Lower leg skin (tissue), 3 donors: ENCODE measurements around the gene SMC3.

ENCODE experiments used
- POLR2A ChIP-seq, 2 donors: fragments of 450-650 bp; IDR thresholded peaks; one replicate each; pipeline ENCODE4 v1.6.1; 2016 to 2017; ENCODE audit warnings: antibody characterized with exemption in 2 of 2, mild to moderate bottlenecking in 1 of 2, moderate library complexity in 1 of 2
- TF ChIP-seq, protein P1 (sequence below), 3 donors: fragments of 450-650 bp; IDR thresholded peaks; one replicate each; pipeline ENCODE4 v1.5.1; 2016; ENCODE audit warnings: antibody characterized with exemption in 3 of 3, mild to moderate bottlenecking in 3 of 3, moderate library complexity in 2 of 3

GRCh38 chr10:110548002-110548401 lies 19.5 kb upstream of the SMC3 start:
- TF ChIP-seq, protein P1, sequence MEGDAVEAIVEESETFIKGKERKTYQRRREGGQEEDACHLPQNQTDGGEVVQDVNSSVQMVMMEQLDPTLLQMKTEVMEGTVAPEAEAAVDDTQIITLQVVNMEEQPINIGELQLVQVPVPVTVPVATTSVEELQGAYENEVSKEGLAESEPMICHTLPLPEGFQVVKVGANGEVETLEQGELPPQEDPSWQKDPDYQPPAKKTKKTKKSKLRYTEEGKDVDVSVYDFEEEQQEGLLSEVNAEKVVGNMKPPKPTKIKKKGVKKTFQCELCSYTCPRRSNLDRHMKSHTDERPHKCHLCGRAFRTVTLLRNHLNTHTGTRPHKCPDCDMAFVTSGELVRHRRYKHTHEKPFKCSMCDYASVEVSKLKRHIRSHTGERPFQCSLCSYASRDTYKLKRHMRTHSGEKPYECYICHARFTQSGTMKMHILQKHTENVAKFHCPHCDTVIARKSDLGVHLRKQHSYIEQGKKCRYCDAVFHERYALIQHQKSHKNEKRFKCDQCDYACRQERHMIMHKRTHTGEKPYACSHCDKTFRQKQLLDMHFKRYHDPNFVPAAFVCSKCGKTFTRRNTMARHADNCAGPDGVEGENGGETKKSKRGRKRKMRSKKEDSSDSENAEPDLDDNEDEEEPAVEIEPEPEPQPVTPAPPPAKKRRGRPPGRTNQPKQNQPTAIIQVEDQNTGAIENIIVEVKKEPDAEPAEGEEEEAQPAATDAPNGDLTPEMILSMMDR (IDR thresholded peaks at IDR 0.05), result no peak
- TF ChIP-seq POLR2A (IDR thresholded peaks at IDR 0.05), result no peak
